Ishikawa (cell line): ENCODE data around the gene AP1G1.

ENCODE experiments used
- CEBPB ChIP-seq: IDR thresholded peaks from 2 replicates; pipeline ENCODE4 v1.6.1; 2012
- EP300 ChIP-seq: IDR thresholded peaks from 2 replicates; pipeline ENCODE4 v1.6.1; 2012; ENCODE audit warnings: borderline replicate concordance
- FOXM1 ChIP-seq: IDR thresholded peaks from 2 replicates; pipeline ENCODE4 v1.6.1; 2012; ENCODE audit warnings: low read depth, borderline replicate concordance
- MAX ChIP-seq: IDR thresholded peaks from 2 replicates; pipeline ENCODE4 v1.6.1; 2012
- TAF1 ChIP-seq: IDR thresholded peaks from 2 replicates; pipeline ENCODE4 v1.6.1; 2012; ENCODE audit warnings: low read depth, mild to moderate bottlenecking
- TCF12 ChIP-seq: IDR thresholded peaks from 2 replicates; pipeline ENCODE4 v1.6.1; 2012; ENCODE audit warnings: low read depth
- TEAD4 ChIP-seq: IDR thresholded peaks from 2 replicates; pipeline ENCODE4 v1.6.1; 2012

GRCh38 chr16:71681360-71681759 lies 127.3 kb downstream of the AP1G1 start:
- TF ChIP-seq EP300 (no peak), TEAD4 (no peak), MAX (no peak), TCF12 (no peak), CEBPB (no peak), FOXM1 (no peak), TAF1 (no peak)
